SK-N-DZ (cell line): ENCODE measurements around the gene MYADM.

Experiments used
- DNase-seq: peaks from one replicate; pipeline ENCODE4 v3.0.0-alpha.2; 2015; ENCODE audit warnings: low spot score

Gene MYADM

GRCh38 chr19:53884256-53884655 lies 16.6 kb downstream of the MYADM start:
- DNase-seq, result no peak

DNA sequence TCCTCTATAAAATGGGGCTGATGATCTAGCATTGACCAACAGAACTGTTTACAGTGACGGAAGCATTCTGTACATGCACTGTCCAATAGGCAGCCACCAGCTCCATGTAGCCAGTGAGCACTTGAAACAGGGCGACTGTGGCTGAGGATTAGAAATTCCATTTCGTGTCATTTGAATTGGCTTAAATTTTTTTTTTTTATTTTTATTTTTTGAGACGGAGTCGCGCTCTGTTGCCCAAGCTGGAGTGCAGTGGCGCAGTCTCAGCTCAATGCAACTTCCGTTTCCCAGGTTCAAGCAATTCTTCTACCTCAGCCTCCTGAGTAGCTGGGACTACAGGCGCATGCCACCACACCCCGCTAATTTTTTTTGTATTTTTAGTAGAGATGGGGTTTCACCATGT lies 17.4 kb downstream of the MYADM start:
- DNase-seq, result no peak

DNA sequence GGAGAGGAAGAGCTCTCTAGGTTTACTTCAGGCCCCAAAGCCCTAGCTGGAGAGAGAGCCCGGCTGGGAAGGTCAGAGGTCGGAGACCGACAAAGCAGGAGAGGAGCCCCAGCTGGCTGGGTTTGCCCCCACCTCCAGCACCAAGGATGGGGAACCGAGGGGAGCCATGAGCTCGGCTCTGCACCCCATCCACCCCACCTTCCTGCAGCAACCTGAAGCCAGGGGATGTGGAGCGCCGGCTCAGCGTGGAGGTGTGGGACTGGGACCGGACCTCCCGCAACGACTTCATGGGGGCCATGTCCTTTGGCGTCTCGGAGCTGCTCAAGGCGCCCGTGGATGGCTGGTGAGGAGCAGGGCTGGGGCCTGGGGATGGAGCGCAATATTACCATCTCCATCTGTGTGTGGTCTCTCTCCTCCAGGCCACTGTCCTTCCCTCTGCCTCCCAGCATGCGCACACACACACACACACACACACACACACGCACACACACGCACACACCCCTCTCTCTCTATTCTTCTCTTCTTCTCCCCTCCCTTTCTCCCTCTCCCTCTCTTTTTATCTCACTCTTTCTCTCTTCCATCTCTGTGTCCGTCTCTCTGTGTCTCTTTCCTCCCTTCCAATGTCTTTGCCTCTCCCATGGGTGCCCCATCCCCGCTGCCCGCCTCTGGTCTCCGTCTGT lies 24.8 kb downstream of the MYADM start:
- no peak for DNase-seq

GRCh38 chr19:53892981-53893325 lies 25.3 kb downstream of the MYADM start:
- DNase-seq, result peak; percentile 48

DNA sequence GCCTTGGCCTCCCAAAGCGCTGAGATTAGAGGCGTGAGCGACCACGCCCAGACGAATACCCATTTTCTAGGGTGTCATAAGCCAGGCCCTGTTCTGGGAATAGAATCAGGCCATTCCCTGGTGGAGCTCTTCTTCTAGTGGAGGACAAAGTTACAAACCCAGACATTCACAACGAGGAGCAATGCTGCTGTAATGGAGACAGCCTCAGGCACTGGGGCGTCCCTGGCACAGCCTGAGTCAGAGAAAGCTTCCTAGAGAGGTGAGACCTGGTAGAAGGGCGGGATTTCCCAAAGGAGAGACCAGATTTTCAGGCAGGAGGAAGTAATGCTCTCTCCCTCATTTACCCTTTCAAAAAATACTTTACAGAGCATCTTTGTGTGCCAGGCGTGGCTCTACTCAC lies 27.0 kb downstream of the MYADM start:
- no peak for DNase-seq

GRCh38 chr19:53896682-53897081 lies 29.0 kb downstream of the MYADM start:
- DNase-seq, result no peak

- no peak for DNase-seq
Observed at GRCh38 chr19:53897459-53897858, 29.8 kb downstream of the MYADM start.

DNA sequence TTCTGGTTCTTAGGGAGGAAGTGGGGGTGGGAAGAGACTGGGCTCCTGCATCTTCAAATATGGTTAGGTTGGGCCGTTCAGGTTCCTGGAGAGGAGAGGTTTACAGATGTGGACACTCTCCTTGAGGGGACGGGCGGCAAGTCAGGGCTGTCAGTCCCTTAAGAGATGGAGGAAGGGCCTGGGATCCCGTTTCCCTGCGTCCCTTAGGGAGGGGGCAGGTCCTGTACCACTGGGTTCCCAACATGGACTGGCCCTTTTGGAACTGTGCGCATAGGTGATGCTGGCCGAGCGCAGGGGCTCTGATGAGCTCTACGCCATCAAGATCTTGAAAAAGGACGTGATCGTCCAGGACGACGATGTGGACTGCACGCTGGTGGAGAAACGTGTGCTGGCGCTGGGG lies 30.5 kb downstream of the MYADM start:
- no peak for DNase-seq

- peak; percentile 36 for DNase-seq
Observed at GRCh38 chr19:53898636-53899341, 31.1 kb downstream of the MYADM start.

GRCh38 chr19:53900191-53900860 lies 32.6 kb downstream of the MYADM start:
- DNase-seq, result no peak

DNA sequence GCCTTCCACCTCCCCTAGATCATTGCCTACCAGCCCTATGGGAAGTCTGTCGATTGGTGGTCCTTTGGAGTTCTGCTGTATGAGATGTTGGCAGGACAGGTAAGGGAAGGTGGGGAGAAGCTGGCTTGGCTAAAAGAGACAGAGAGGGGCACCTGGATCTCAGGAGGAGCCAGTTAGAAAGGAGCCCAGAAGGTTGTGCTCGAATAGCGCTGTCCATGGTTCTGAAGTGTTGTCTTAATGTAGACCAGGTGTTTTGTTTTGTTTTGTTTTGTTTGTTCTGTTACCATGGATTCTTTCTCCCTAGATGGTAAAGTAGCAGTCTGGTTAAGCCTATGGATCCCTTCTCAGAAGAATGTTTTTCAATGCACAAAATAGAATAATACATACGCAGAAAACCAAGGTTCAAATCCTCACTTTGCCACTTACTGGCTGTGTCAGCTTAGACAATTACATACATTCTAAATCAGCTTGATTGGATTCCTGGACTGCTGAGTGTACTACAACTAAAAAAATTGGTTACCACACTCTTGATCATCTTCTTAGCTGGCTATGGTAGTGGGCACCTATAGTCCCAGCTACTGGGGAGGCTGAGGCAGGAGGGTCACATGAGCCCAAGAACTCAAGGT lies 35.5 kb downstream of the MYADM start:
- DNase-seq, result no peak

GRCh38 chr19:53904909-53905308 lies 37.2 kb downstream of the MYADM start:
- DNase-seq, result no peak

DNA sequence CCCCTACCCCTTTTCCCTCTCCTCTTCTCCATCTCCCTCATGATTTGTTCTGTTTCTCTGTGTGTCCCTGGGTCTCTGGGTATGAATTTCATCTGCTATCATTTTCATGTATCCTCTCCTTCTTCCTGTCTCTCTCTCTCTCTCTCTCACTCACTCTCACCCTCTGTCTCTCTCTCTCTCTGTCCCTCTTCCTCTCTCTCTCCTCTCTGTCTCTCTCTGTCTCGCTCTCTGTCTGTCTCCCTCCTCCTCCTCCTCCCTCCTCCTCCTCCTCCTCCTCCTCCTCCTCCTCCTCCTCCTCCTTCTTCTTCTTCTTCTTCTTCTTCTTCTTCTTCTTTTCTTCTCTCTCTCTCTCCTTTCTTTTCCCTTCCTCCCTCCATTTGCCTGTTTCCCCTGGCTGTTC lies 38.1 kb downstream of the MYADM start:
- no peak for DNase-seq

DNA sequence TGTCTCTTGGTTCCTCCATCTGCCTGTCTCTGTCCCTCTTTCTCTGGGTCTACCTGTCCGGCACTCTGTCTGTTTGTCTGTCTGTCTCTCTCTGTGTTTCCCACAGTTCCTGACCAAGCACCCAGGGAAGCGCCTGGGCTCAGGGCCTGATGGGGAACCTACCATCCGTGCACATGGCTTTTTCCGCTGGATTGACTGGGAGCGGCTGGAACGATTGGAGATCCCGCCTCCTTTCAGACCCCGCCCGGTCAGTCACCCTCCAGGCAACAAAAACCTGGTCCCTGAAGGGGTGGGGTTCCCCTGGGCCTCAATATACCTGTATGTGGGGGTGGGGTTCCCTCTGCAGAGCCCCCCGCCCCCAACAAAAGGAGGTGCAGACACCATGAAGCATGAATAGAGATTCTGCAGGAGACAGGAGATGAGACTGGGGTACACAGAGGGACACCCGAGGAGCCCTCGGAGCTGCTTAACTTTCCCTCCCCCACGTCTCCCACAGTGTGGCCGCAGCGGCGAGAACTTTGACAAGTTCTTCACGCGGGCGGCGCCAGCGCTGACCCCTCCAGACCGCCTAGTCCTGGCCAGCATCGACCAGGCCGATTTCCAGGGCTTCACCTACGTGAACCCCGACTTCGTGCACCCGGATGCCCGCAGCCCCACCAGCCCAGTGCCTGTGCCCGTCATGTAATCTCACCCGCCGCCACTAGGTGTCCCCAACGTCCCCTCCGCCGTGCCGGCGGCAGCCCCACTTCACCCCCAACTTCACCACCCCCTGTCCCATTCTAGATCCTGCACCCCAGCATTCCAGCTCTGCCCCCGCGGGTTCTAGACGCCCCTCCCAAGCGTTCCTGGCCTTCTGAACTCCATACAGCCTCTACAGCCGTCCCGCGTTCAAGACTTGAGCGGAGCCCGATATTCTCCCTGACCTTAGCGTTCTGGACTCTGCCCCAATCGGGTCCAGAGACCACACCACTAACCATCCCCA lies 38.8 kb downstream of the MYADM start:
- DNase-seq, result no peak

DNA sequence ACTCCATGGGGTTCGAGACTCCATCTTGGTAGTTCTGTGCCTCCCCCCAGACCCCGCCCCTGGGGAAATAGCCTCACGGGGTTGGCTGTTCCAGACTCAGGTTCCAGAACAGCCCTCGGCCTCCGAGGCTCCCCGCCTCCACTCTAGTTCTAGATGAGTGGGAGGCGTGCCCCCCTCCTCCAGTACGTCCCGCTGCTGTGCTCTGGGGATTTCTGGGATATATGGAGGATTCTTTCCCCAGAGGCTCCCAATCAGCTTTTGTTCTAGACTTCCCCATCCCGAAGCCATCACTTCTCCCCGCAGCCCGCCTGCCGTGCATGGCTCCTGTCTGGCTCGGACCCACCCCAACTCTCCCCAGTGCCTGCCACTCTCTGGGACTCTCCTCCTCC lies 39.5 kb downstream of the MYADM start:
- no peak for DNase-seq

- DNase-seq, result no peak
Observed at GRCh38 chr19:53907690-53908089, 40.0 kb downstream of the MYADM start.

DNA sequence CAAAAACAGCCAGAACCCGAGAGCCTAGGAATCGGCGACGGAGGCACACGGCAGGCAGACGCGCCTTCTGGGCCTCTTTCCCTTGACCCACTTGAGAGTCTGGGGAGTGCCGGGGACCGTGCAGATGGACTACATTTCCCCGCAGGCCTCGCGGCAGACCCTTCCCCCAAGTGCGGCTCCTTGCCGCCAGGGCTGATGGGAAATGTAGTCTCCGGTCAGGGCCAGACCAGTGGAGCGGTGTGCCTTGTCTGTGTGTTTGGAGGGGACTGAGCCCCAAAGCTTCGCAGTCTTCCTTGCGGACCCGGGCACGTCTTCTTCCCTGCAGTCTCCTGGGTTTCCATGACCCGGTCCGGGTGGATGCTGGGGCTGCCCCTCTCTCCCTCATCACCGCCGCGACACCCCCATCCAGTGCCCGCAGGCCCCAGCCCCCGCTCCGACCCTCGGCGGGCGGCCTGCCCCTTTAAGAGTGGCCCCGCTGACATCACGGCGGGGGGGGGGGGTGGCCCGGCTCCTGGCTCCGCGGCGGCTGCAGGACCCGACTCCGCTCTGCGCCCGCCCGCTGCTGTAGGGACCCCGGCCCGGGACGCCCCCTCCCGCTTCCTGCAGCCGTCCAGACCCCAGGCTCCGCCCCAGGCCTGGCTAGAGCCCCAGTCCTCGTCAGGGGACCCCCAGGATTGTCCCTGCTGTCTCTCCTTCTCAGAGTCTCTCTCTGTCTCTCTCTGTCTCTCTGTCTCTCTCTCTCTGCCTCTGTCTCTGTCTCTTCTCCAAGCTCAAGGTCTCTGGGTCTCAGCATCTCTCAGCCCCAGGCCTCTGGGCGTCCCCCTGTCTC lies 40.6 kb downstream of the MYADM start:
- DNase-seq, result peak; percentile 80

GRCh38 chr19:53908935-53909415 lies 41.3 kb downstream of the MYADM start, which contains the start of gene CACNG7:
Gene CACNG7 (plus strand): TSS chr19:53909278. CDS start chr19:53912832, 3,554 bp downstream.
- peak; percentile 44 for DNase-seq

GRCh38 chr19:53909471-53910169 lies 41.9 kb downstream of the MYADM start:
- no peak for DNase-seq

- peak; percentile 15 for DNase-seq
Observed at GRCh38 chr19:53910170-53910518, 42.5 kb downstream of the MYADM start.
